Pons (tissue), 1 donor: ENCODE measurements around the gene CD86.
"Not testable (repeated sequence)": the region's sequence is repeated elsewhere in the genome, so short reads cannot be mapped to it uniquely, and the experiment has no call there.

Source experiments
- DNase-seq: peaks from one replicate; pipeline ENCODE4 v3.0.0-alpha.2; 2016; ENCODE audit warnings: low spot score

Gene CD86

GRCh38 chr3:122055215-122055614, at the start of gene CD86:
Gene CD86 (plus strand): TSS chr3:122055362. CDS start chr3:122055490, 128 bp downstream.
- peak; percentile 65 for DNase-seq

- no peak for DNase-seq
Observed at GRCh38 chr3:122006267-122006666, 48.9 kb upstream of the CD86 start.

- DNase-seq = no peak
Observed at GRCh38 chr3:122008166-122008565, 47.0 kb upstream of the CD86 start.

- no peak for DNase-seq
Observed at GRCh38 chr3:122010506-122010905, 44.7 kb upstream of the CD86 start.

GRCh38 chr3:122011396-122011795, 43.8 kb upstream of the CD86 start:
- no peak for DNase-seq

- no peak for DNase-seq
Observed at GRCh38 chr3:122012821-122013220, 42.3 kb upstream of the CD86 start.

GRCh38 chr3:122013448-122013925, 41.7 kb upstream of the CD86 start:
- DNase-seq = no peak

- DNase-seq = no peak
Observed at GRCh38 chr3:122014741-122015140, 40.4 kb upstream of the CD86 start.

GRCh38 chr3:122019493-122019892, 35.7 kb upstream of the CD86 start:
- DNase-seq = no peak

GRCh38 chr3:122021037-122021436, 34.1 kb upstream of the CD86 start:
- no peak for DNase-seq

GRCh38 chr3:122021811-122022401, 33.3 kb upstream of the CD86 start, which contains the start of gene ILDR1:
Gene ILDR1 (minus strand): TSS chr3:122022247. CDS start chr3:122022077, 170 bp downstream.
- no peak for DNase-seq

- no peak for DNase-seq
Observed at GRCh38 chr3:122023335-122023910, 31.7 kb upstream of the CD86 start.

GRCh38 chr3:122024800-122025199, 30.4 kb upstream of the CD86 start:
- no peak for DNase-seq

- no peak for DNase-seq
Observed at GRCh38 chr3:122025296-122025695, 29.9 kb upstream of the CD86 start.

- no peak for DNase-seq
Observed at GRCh38 chr3:122030381-122031122, 24.6 kb upstream of the CD86 start.

GRCh38 chr3:122031123-122031468, 24.1 kb upstream of the CD86 start:
- no peak for DNase-seq

GRCh38 chr3:122032531-122032930, 22.6 kb upstream of the CD86 start:
- DNase-seq = no peak

- no peak for DNase-seq
Observed at GRCh38 chr3:122033023-122033422, 22.1 kb upstream of the CD86 start.

GRCh38 chr3:122047296-122047695, 7.9 kb upstream of the CD86 start:
- DNase-seq = not testable (repeated sequence)

GRCh38 chr3:122047773-122048172, 7.4 kb upstream of the CD86 start:
- DNase-seq = not testable (repeated sequence)

GRCh38 chr3:122052968-122053367, 2.2 kb upstream of the CD86 start:
- DNase-seq = no peak

GRCh38 chr3:122057671-122058070, 2.5 kb downstream of the CD86 start:
- DNase-seq = no peak

- DNase-seq = no peak
Observed at GRCh38 chr3:122058294-122058693, 3.1 kb downstream of the CD86 start.
